Activated naive CD4-positive, alpha-beta T cell treated with anti-CD3 and anti-CD28 coated beads for 36 hours (primary cell): ENCODE results near the gene SYNJ1. TPM values are rescaled to one million over a fixed set of nuclear protein-coding genes. Genes with fewer than 3 reads are reported as not detected.
"Not testable (repeated sequence)": the region's sequence is repeated elsewhere in the genome, so short reads cannot be mapped to it uniquely, and the experiment has no call there.

Experiments used
- CTCF ChIA-PET: fragments of 350-600 bp; sonication (Branson Sonifier 250); formaldehyde crosslinking; loops from one replicate; lab custom pipeline; 2021; ENCODE audit warnings: antibody characterized with exemption; lab: Charles Lee
- DNase-seq: peaks from one replicate; pipeline ENCODE4 v3.0.0-alpha.2; 2020
- H3K27ac Mint-ChIP-seq: one replicate; pipeline ENCODE4 v1.8.0; 2021; ENCODE audit warnings: mild to moderate bottlenecking, mixed read lengths
- H3K27me3 Mint-ChIP-seq: one replicate; pipeline ENCODE4 v1.8.0; 2021; ENCODE audit warnings: low read depth, mixed read lengths
- H3K36me3 Mint-ChIP-seq: one replicate; pipeline ENCODE4 v1.8.0; 2021; ENCODE audit warnings: low read depth, mixed read lengths
- H3K4me1 Mint-ChIP-seq: one replicate; pipeline ENCODE4 v1.8.0; 2021; ENCODE audit warnings: low read depth, mixed read lengths
- H3K4me3 Mint-ChIP-seq: one replicate; pipeline ENCODE4 v1.8.0; 2021; ENCODE audit warnings: mild to moderate bottlenecking, moderate library complexity, mixed read lengths
- H3K9me3 Mint-ChIP-seq: one replicate; pipeline ENCODE4 v1.8.0; 2021; ENCODE audit warnings: mixed read lengths
- intact Hi-C: fragments of 100-400 bp; cut with micrococcal nuclease; formaldehyde crosslinking; loops from one replicate; pipeline ENCODE4 v1.15.1; 2023
- total RNA-seq, 2 experiments: library from RNA; stranded (reverse); gene quantifications; one replicate each; pipeline ENCODE4 v1.2.3, GENCODE V29; 2021

The SYNJ1 gene
- total RNA-seq, 2 experiments from 2014 or later: 7.4 to 10.9 TPM

- Mint-ChIP-seq H3K27me3 (no peaks in the 10 kb centered on the region), H3K4me3 (no peak overlapping the region), H3K4me1 (no peaks in the 10 kb centered on the region), H3K36me3 (peaks cover 12% of the 10 kb centered on the region), H3K27ac (no peak overlapping the region), H3K9me3 (no peaks in the 10 kb centered on the region)
- DNase-seq: no peak
- CTCF ChIA-PET: interaction anchor here (0.7 kb wide), 1 partner anchor 15 kb away, joined by 4 read pairs; no protein-coding TSS in a partner anchor
- intact Hi-C loops: no loop called here
Measured at GRCh38 chr21:32641710-32642698, 85.8 kb downstream of the SYNJ1 start.

GRCh38 chr21:32626621-32627196, 101.1 kb downstream of the SYNJ1 start:
- intact Hi-C loops: no loop called here
- DNase-seq: no peak
- H3K27me3 Mint-ChIP-seq: peaks cover 4% of the 10 kb centered on the region

GRCh38 chr21:32618218-32618617, 109.6 kb downstream of the SYNJ1 start:
- intact Hi-C loops, H3K9me3 Mint-ChIP-seq, CTCF ChIA-PET, H3K27ac Mint-ChIP-seq, H3K4me1 Mint-ChIP-seq, H3K4me3 Mint-ChIP-seq, H3K36me3 Mint-ChIP-seq, DNase-seq, H3K27me3 Mint-ChIP-seq: not testable (repeated sequence)

More at GRCh38 chr21:32626621-32627196, 101.1 kb downstream of the SYNJ1 start:
- Mint-ChIP-seq H3K4me3 (no peak overlapping the region), H3K27ac (no peak overlapping the region), H3K4me1 (peaks cover 2% of the 10 kb centered on the region), H3K36me3 (peaks cover 9% of the 10 kb centered on the region), H3K9me3 (peaks cover 2% of the 10 kb centered on the region)
- CTCF ChIA-PET: interaction anchor here (0.5 to 1.4 kb wide), 5 partner anchors 15 to 206 kb away, joined by 3 to 6 read pairs (median 3); no protein-coding TSS in a partner anchor

DNA sequence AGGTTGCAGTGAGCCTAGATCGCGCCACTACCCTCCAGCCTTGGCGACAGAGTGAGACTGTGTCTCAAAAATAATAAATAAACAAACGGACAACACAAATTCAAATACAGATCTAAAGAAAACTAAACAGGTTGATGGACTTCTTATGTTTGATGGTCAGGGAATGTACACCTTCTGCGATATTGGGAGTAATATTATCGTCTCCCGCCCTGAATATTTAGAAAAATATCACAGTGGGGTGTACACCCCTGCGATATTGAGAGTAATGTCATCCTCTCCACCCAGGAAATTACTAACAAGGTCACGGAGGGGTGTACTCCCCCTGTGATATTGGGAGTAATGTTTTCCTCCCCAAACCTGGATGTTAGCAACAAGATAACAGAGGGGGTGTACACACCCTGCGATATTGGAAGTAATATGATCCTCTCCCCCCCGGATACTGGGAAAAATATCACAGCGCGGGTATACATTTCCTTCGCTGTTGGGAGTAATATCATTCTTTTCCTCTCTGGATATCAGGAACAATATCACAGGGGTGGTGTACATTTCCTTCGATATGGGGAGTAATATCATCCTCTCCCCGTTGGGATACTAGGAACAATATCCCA, 114.3 kb downstream of the SYNJ1 start:
- Mint-ChIP-seq H3K36me3 (peaks cover 2% of the 10 kb centered on the region), H3K27me3 (no peaks in the 10 kb centered on the region), H3K4me1 (peaks cover 13% of the 10 kb centered on the region), H3K4me3 (peak overlapping the region; percentile 98), H3K27ac (no peak overlapping the region), H3K9me3 (no peaks in the 10 kb centered on the region)
- CTCF ChIA-PET: no interaction called here
- DNase-seq: no peak
- intact Hi-C loops: no loop called here

GRCh38 chr21:32612999-32613337, 114.8 kb downstream of the SYNJ1 start:
- Mint-ChIP-seq H3K27ac (peak overlapping the region; percentile 83), H3K36me3 (peaks cover 2% of the 10 kb centered on the region), H3K4me1 (peaks cover 13% of the 10 kb centered on the region), H3K9me3 (no peaks in the 10 kb centered on the region), H3K4me3 (peak overlapping the region; percentile 98), H3K27me3 (no peaks in the 10 kb centered on the region)
- intact Hi-C loops: loop anchor here (1.0 kb wide), 5 partner anchors 114 to 334 kb away; partner anchors contain the start of genes EVA1C, MIS18A and URB1
- CTCF ChIA-PET: interaction anchor here (2.5 kb wide), 1 partner anchor 12 kb away, joined by 17 read pairs; no protein-coding TSS in a partner anchor
- no peak for DNase-seq

DNA sequence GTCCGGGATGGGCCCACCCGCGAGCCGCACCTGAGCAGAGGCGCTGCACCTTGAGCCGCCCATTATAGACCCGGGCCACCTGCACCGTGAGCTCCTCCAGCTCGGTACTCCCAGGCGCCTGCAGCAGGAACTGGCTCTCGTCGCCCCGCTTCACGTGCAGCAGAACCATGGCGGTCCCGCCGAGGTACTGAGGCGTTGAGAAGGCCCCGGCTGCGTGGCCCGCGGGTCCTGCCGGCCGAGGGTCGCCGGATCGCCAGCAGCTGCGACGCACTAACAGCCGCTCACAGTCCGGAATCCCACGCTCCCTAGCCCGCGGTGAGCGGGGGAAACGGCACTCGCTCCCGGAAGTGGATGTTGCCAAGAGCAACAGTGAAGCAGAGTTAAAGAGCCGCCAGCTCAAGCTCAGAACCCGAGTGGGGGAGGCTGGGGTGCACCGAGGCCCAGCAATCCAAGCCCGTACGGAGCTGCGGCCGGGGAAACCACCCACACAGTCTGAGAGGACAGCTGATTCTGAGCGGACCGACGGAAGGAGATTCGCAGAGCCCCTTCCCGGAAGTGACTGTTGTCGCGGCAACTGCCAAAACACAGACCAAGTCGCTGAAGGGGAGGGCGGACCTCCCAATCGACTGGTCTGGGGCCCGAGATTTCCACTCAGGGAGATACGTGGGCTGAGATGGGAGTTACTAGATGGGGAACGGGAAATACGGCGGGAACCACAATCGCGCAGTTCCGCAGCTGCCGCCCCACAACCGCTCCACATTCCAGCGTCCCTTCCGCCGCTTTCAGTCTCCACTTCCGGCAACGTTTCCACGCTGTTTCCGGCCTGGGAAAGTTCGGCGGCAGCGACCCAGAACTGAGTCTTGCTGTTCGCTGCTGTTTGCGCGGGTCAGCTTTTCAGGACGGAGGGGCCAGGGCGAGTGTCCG, 115.5 kb downstream of the SYNJ1 start, which contains the start of gene CFAP298:
Gene CFAP298, minus strand, starts transcription at position 303 of the 924 bp plus-strand sequence. Its CDS starts 134 bp downstream, at position 169.
- H3K4me3 Mint-ChIP-seq: peak within 1 kb of the TSS; percentile 98
- CTCF ChIA-PET: interaction anchor here (2.5 kb wide), 1 partner anchor 11 kb away, joined by 17 read pairs; no protein-coding TSS in a partner anchor
- H3K36me3 Mint-ChIP-seq: peaks cover 6% of the 10 kb centered on the region
- DNase-seq: peak; percentile 88
- peak within 1 kb of the TSS; percentile 83 for H3K27ac Mint-ChIP-seq
- no peaks in the 10 kb centered on the region for H3K27me3 Mint-ChIP-seq
- no peaks in the 10 kb centered on the region for H3K9me3 Mint-ChIP-seq
- intact Hi-C loops: loop anchor here (1.0 kb wide), 5 partner anchors 115 to 333 kb away; partner anchors contain the start of genes EVA1C, MIS18A and URB1
- peaks cover 13% of the 10 kb centered on the region for H3K4me1 Mint-ChIP-seq

DNA sequence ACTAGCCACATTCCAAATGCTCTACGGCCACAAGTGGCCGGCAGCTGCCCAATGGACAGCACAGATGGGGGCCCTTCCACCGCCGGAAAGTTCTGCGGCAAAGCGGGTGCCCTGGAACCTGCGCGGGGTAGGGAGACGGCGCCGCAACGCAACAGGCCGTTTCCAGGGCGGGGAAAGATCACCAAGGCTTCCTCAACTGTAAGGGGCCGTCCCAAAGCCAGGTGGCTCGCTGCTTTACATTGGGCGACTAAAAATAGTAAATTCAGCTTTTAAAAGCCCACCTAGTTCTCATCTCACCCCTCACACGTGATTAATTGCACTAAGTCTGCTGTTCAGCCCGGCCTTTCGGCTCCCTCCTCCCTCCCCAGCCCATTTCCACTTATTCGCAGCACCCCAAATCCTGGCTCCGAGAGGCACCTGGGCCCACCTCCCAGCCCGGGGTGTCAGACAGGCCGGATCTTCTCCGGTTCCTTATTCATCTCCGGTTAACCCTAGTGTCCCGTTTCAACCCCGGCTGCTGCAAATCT, 116.3 kb downstream of the SYNJ1 start:
- no peaks in the 10 kb centered on the region for H3K9me3 Mint-ChIP-seq

GRCh38 chr21:32610940-32611339, 116.9 kb downstream of the SYNJ1 start:
- not testable (repeated sequence) for H3K27ac Mint-ChIP-seq
- CTCF ChIA-PET: interaction anchor here (2.5 kb wide), 1 partner anchor 10 kb away, joined by 17 read pairs; no protein-coding TSS in a partner anchor

More for the DNA sequence above, 116.3 kb downstream of the SYNJ1 start:
- Mint-ChIP-seq H3K27me3 (no peaks in the 10 kb centered on the region), H3K36me3 (peaks cover 9% of the 10 kb centered on the region), H3K4me3 (peak overlapping the region; percentile 98), H3K27ac (peak overlapping the region; percentile 83), H3K4me1 (peaks cover 13% of the 10 kb centered on the region)
- CTCF ChIA-PET: interaction anchor here (2.5 kb wide), 1 partner anchor 10 kb away, joined by 17 read pairs; no protein-coding TSS in a partner anchor
- intact Hi-C loops: no loop called here
- peak; percentile 62 for DNase-seq

GRCh38 chr21:32608851-32609250, 119.0 kb downstream of the SYNJ1 start:
- Mint-ChIP-seq H3K27ac (no peak overlapping the region), H3K4me1 (peaks cover 13% of the 10 kb centered on the region), H3K4me3 (no peak overlapping the region), H3K27me3 (no peaks in the 10 kb centered on the region), H3K36me3 (peaks cover 25% of the 10 kb centered on the region), H3K9me3 (no peaks in the 10 kb centered on the region)
- intact Hi-C loops: no loop called here
- CTCF ChIA-PET: interaction anchor here (0.6 to 2.1 kb wide), 3 partner anchors 8 to 192 kb away, joined by 3 to 11 read pairs (median 7); no protein-coding TSS in a partner anchor
- DNase-seq: no peak

More at GRCh38 chr21:32610940-32611339, 116.9 kb downstream of the SYNJ1 start:
- Mint-ChIP-seq H3K36me3 (peaks cover 14% of the 10 kb centered on the region), H3K4me1 (peaks cover 13% of the 10 kb centered on the region), H3K4me3 (peak overlapping the region; percentile 62)
- DNase-seq, H3K27me3 Mint-ChIP-seq, intact Hi-C loops, H3K9me3 Mint-ChIP-seq: not testable (repeated sequence)

DNA sequence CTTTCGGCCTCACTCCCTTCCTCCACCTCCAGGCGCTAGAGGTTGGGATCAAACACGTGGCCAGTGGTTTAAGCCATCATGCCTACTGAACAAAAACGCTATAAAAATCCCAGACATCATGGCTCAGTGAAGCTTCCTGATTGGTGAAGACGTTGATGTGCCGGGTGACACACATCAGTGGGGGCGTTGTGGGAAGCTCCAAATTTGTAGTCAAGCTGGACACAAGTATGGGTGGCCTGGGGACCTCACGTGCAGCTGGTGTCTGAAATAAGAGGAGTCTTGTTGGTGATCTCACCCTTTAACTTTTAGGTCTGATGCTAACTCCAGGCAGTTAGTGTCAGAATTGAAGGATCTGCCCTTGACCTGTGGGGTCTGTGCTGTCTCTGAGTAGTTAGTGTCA, 122.3 kb downstream of the SYNJ1 start:
- intact Hi-C loops: no loop called here
- no peaks in the 10 kb centered on the region for H3K9me3 Mint-ChIP-seq
- H3K4me1 Mint-ChIP-seq: peaks cover 7% of the 10 kb centered on the region
- no peak overlapping the region for H3K27ac Mint-ChIP-seq
- no peak overlapping the region for H3K4me3 Mint-ChIP-seq
- no peak for DNase-seq
- H3K27me3 Mint-ChIP-seq: no peaks in the 10 kb centered on the region
- peaks cover 44% of the 10 kb centered on the region for H3K36me3 Mint-ChIP-seq
- CTCF ChIA-PET: interaction anchor here (0.8 to 1.0 kb wide), 3 partner anchors 14 to 203 kb away, joined by 3 to 4 read pairs (median 3); no protein-coding TSS in a partner anchor

DNA sequence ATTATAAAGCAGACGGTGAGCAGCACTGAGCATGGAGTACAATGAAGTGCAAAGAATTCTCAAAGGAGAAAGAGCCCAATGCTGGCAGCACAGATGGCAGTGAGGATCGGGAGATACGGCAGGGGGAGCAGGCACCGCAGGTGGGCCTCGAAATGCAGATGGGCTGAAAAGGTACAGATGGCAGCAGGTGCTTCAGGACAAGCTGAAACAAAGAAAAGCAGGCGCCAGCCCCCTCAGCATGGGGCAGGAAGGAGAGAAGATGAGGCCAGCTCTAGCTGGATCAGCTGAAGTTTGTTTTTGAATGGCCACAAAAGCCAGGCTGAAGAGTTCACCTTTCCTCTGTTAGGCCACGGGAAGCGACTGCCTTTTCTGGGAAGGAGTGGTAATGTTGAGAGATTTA, 123.3 kb downstream of the SYNJ1 start:
- H3K9me3 Mint-ChIP-seq: no peaks in the 10 kb centered on the region
- intact Hi-C loops: no loop called here
- H3K4me3 Mint-ChIP-seq: no peak overlapping the region
- CTCF ChIA-PET: no interaction called here
- peaks cover 41% of the 10 kb centered on the region for H3K36me3 Mint-ChIP-seq
- no peaks in the 10 kb centered on the region for H3K4me1 Mint-ChIP-seq
- DNase-seq: no peak
- H3K27me3 Mint-ChIP-seq: no peaks in the 10 kb centered on the region
- no peak overlapping the region for H3K27ac Mint-ChIP-seq
